ENCODE data around the gene TSPAN6.

Gene TSPAN6

DNA sequence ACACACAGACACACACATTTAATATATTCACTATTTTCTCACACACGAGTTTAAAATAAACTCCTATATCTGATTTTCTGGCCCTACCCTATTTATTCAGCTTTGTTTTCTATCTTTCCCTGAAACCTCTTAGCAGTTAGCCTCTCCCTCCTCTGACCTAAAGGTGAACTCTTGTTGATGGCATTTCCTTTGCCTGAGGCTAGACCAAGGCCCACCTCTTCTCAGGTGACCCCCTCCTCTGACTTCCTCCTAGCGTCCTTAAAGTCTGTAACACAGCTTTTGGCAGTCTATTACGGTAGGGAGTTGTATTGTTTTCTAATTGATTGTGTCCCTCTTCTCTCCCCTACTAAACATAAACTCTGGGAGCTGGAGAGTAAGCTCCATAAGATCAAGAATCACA is 5.7 kb upstream of the TSPAN6 start:
- DNase-seq (ENCODE audit: insufficient read length, low spot score) (no peak), FAIRE-seq (no peak)
- no peak for TF ChIP-seq CTCF (IDR thresholded peaks at IDR 0.05; ENCODE audit: insufficient read depth, missing control alignments)

- TF ChIP-seq CTCF (IDR thresholded peaks at IDR 0.05; ENCODE audit: insufficient read depth, missing control alignments), result no peak
- DNase-seq (ENCODE audit: insufficient read length, low spot score) (no peak), FAIRE-seq (no peak)
These were observed 651 bp downstream of the TSPAN6 start for GRCh38 chrX:100635989-100636320.

DNA sequence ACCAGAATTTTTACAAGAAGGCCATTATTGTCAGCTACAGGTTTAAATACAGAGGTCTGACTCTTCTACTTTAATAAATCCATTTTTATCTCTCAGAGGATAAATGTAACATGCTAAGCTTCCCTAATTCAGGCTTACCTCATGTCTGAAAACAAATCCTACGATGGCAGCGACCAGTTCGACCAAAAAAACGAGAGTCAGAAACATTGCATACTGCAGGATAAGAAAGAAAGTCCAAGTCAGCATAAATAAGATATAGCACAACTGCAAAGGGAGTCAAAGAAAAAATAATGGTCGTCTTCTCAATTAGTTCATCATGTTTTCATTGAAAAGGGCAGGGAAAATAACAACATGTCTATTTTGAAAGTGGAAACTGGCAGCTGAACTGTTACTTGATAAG is 1.6 kb downstream of the TSPAN6 start:
- no peak for TF ChIP-seq CTCF (IDR thresholded peaks at IDR 0.05; ENCODE audit: insufficient read depth, missing control alignments)
- FAIRE-seq, result peak; percentile 60
- DNase-seq (ENCODE audit: insufficient read length, low spot score), result no peak

GRCh38 chrX:100625985-100626491 is 10.6 kb downstream of the TSPAN6 start:
- no peak for TF ChIP-seq CTCF (IDR thresholded peaks at IDR 0.05; ENCODE audit: insufficient read depth, missing control alignments)
- FAIRE-seq, result no peak
- DNase-seq (ENCODE audit: insufficient read length, low spot score), result no peak

DNA sequence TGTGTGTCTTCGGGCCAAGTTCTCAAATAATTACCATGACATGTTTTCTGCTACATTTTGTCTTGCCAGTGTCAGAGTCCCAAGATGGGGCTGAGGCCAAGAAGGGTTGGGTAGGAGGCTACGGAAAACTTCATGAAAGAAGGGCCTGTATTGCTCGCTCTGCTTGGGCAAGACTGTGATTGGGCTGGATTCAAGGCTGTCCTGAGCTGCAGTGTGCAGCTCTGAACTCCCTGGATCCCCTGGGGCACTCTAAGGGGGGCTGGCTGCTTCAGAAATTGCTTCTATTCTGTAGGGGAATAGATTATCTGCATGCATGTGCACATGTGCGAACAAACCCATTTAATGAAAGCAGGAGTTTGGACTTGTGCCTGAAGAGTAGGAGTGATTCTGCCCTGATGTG is 13.6 kb downstream of the TSPAN6 start:
- DNase-seq (ENCODE audit: insufficient read length, low spot score) (no peak), FAIRE-seq (no peak)
- no peak for TF ChIP-seq CTCF (IDR thresholded peaks at IDR 0.05; ENCODE audit: insufficient read depth, missing control alignments)

- peak; percentile 25 for TF ChIP-seq CTCF (IDR thresholded peaks at IDR 0.05; ENCODE audit: insufficient read depth, missing control alignments)
- DNase-seq (ENCODE audit: insufficient read length, low spot score), result no peak
- no peak for FAIRE-seq
These were observed 21.6 kb downstream of the TSPAN6 start for GRCh38 chrX:100615005-100615404.

DNA sequence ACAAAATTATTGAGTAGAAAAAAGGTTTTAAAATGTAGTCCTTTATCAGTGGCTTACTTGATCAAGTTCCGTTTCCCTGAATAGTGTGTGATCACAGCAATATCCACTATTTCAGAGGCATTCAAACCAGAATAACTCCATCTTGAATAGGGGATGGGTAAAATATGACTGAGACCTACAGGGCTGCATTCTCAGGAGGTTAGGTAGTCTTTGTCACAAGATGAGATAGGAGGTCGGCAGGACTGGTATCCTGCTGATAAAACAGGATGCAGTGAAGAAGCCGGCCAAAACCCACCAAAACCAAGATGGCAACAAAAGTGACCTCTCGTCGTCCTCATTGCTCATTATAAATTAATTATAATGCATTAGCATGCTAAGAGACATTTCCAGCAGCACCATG is 24.7 kb downstream of the TSPAN6 start:
- no peak for TF ChIP-seq CTCF (IDR thresholded peaks at IDR 0.05; ENCODE audit: insufficient read depth, missing control alignments)
- FAIRE-seq, result no peak
- DNase-seq (ENCODE audit: insufficient read length, low spot score), result no peak
